GM18909 (cell line): ENCODE measurements around the gene STAT3.
"Not testable (repeated sequence)": the region's sequence is repeated elsewhere in the genome, so short reads cannot be mapped to it uniquely, and the experiment has no call there.

Experiments
- ATAC-seq: cut with Tn5 transposase; IDR thresholded peaks from one replicate; pipeline ENCODE4 v1.9.1; 2021; ENCODE audit warnings: mild to moderate bottlenecking; ENCODE audit not compliant: unreplicated experiment, poor library complexity

STAT3 gene

DNA sequence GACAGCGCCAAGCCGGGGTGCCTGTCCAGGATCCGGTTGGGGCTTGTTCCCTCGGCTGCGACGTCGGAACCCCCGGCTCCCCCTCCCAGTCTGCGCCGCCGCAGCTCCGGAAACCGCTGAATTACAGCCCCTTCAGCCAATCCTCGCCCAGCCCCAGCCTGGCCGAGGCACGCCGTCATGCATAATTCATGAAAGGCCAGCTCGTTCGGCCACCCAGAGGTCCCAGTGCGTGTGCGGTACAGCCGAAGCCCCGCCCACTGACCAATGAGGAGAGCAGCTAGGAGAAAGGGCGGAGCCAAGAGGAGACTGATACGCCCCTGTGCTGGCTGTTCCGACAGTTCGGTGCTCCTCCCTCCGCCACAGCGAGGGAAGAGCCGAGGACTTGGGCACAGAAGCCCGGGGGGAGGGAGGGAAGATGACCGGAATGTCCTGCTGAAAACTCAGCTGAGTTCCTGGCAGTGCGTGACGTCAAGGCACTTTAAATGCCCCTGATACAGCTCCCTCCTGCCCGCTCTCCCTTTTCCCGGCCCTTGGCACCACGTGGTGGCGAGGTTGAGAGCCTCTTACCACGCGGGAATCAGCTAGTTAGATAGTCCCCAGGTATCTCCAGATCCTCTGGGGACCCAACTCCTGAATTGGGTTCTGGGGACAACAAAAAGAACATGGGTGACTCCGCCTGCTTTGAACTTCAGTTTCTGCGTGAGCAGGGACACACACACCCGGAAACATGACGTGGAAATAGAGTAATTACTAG lies at the start of gene STAT3:
STAT3 (minus strand) TSS at position 62 of the 754 bp plus-strand sequence. CDS start 39,926 bp downstream, outside the sequence.
- ATAC-seq = peak; percentile 91

DNA sequence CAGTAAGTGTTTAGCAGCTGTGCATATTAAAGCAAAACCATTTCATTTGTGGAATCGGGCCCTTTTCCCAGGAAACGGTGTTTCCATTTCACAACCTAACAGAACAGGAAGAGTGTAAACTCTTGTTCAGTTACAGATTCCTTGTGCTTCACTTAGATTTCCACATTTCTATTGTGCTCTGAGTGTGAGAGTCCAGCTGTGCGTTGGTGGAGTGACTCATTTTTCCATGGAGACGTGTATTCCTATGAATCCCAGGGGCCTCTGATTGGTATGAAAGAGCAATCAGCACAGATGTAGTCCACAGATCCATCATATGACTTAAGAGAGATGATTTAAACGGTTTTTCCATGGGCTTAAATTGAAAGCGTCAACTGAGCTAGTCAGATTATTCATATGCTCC lies 48.1 kb upstream of the STAT3 start:
- ATAC-seq = no peak

DNA sequence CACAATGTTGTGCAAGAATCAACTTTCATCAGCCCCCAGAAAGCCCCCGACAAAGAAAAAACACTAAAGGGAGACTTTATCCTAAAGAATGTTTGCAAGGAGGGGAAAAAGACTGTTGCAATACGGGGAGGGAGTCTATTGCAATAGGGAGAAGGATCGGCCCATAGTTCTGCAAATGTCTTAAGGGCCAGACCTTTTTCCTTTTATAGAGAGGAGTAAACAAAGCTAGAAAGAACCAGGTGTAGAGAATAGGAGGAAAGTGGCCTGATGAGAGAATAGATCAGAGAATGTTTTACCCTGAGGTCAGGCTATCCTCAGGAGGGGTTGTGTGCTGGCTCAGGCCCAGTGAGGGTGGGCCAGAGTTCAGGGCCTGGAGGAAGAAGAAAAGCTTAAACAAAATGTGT lies 43.5 kb upstream of the STAT3 start:
- ATAC-seq = no peak

DNA sequence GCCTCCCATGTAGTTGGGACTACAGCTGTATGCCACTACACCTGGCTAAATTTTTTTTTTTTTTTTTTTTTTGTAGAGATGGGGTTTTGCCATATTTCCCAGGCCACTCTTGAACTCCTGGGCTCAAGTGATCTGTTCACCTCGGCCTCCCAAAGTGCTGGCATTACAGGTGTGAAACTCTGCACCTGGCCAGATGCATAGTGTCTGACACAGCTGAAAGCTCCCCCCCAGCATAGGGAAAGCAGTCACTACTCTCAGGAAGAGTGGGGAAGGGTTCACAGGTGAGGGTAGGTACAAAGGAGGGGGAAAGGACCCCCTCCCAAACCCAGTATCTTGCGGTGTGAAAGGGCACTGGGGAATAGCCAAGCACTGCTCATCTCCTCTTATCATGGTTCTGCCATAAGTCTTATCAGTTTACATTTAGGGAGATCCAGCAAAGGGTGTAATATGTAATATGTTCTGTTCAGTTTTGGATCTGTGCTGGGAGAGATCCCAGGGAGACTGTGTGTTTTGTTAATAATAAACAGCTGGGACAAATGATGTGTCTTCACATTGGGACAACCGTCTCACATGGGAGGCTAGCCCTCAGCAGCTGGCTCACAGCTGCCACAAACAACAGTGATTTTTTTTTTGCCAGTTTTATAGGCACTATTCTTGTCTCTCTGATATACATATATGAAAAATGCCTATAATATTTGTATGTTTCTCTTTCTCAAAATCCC lies 41.6 kb upstream of the STAT3 start:
- no peak for ATAC-seq

DNA sequence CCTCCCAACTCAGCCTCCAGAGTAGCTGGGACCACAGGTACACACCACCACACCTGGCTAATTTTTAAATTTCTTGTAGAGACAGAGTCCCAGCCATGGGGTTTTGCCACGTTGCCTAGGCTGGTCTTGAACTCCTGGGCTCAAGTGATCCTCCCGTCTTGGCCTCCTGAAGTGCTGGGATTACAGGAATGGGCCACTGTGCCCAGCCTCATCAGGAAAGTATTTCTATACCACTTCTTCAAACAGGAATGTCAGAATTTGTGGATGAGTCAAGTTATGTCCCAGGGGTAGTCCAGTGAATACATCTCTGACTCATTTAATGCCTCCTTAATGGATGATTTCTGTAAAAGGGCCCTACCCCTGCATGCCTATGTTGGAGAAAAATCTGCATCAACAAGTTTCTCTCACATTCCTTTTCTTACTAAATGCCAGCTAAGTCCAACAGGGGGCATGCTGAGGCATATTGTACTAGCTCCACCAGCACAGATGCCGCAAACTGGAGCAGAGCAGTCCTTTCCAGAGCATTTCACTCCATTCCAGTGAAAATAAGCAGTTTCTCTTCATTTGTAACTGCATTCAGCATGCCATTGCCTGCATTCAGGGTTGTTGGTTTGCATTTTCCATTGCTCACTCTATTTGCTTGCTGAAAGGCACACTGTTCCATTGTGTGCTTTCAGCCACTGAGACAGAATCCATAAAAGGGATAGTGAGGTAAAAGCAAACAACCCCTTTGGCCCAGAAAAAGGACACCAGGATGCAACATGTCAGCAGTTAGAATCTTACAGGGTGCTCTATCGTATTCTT lies 40.1 kb upstream of the STAT3 start:
- ATAC-seq = no peak

DNA sequence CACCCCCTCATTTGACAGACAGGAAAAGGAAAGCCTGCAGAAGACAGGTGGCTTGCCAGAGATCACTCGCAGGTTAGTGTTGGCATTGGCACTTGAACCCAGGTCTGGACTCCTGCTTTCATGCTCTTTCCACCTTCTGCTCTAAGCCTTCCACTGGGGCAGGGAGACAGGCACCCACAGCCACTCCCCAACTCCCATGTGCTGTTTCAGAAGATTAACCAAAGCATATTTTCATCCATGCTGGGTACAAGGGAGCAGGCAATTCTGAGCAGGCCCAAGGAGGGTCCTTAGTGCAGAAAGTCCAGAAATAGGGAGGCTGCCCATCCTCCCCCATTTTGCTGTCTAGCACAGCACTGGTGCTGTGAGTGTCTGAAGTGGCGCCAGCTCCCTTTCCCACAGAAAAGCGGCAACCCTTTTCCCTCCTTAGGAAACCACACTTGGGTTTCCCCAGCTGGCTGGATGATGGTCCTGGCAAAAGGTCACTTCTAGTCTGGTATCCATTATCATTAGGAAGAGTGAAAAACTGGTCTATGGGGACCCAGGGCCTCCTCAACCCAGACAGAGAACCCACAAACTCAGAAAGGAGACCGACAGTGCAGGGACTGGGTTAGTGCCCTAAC lies 36.9 kb upstream of the STAT3 start:
- ATAC-seq = no peak

DNA sequence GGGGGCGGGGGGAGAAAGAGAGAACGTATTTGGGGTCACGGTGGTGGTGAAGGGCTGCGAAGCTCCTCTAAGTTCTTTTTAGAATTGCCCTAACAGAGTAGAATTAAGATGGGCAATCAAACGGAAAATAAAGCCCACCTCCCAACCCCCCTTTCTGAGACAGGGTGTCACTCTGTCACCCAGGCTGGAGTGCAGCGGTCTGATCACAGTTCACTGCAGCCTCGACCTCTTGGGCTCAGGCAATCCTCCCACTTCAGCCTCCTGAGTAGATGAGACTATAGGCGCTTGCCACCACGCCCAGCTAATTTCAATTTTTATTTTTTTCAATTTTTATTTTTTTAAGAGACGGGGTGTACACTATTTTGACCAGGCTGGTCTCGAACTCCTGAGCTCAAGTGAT lies 35.5 kb upstream of the STAT3 start:
- ATAC-seq = no peak

DNA sequence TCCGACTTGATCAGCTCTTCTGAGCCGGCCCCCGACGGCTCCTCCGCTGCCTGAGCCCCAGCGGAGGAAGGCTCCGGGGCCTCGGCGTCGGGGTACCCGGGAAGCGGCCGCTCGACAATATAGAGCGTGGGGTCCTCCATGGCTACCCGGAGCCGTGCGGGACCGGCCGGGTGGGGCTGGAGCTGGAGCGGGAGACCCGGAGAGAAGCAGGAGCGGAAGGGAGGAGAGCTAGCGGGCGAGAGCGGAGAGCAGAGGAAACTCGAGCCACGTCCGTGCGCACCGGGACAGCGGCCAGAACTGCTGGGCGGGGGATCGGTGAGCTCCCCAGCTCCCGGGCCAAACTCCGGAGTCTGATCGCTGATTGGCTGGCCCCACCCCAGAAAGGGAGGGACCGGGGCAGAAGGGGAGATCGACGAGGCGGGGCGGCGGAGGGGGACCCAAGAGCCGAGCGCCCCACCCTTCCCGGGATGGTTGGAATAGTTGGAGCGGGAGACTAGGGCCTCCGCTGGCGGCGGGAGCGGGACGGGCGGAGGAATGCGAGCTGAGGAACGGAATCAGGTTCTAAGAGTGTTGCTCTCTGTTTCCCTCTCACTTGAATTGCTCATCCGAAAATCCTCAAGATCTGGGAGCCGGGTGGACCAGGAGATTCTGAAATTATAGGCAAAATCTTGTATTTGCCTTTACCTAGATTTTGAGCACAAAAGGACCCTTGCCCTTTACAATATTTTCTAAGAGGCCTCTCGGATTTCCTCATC lies 34.9 kb upstream of the STAT3 start, which contains the start of gene CAVIN1:
CAVIN1 (minus strand) TSS at position 299 of the 755 bp plus-strand sequence; CDS start at position 140, 159 bp downstream.
- ATAC-seq = no peak

DNA sequence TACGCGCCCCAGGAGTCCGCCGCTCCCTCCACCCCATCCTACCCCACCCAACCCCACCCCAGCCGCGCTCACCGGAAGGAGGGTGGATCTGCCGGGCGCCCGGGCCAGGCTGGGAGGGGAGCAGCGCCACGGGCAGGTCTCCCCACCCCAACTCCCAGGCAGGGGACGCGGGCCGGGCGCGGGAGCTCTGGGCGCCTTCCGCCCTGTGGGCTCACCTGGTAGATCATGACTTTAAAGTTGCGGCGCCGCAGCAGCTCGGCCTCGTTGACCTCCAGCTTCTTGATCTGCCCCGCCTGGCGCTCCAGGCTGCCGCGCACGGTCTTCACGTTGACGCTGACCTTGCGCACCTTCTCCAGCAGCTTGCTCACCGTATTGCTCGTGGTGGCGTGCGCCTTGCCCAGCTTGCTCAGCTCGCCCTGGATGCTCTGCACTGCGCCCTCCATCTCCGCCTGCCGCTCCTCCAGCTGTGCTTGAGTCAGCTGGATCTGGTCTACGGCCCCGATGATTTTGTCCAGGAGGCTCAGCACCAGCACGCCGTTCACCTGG lies 34.2 kb upstream of the STAT3 start:
- no peak for ATAC-seq

DNA sequence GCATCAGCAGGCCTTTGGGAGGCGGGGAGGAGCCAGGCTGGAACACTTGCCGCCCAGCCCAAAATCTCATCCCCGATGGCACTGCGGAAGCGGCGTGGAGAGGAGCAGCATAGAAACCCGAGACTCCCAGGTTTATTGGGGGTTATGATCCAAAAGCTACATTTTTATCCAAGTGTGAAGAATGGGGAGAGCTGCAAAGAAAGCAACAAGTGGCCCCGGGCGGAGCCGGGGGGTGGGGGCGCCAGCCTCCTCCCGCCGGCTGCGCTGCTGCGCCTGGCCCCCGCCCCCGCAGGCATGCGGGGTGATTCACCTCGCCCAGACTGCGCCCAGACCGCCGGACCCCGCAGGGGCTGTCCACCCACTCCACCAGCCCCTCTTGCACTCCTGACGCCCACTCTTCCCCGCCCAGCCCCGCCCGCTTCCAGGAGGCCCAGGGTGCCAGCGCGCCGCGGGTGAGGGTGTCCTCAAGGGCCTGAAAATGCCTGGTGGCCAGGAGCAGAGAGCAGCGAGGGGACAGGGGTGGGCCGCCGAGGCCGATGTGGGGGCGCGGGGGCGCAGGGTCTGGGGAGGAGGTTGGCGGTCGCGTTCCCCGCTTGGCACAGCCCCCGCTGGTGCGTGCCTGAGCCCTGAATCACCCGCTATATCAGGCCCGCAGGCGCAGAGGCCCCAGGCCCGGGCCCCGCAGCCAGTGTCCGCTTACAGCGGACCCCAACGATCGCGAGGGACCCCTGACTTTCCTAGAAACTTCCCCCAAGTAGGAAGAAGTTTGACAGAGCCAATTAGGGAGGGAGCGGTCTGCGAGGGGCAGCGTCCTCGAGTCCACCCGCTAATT lies 33.5 kb upstream of the STAT3 start:
- no peak for ATAC-seq

DNA sequence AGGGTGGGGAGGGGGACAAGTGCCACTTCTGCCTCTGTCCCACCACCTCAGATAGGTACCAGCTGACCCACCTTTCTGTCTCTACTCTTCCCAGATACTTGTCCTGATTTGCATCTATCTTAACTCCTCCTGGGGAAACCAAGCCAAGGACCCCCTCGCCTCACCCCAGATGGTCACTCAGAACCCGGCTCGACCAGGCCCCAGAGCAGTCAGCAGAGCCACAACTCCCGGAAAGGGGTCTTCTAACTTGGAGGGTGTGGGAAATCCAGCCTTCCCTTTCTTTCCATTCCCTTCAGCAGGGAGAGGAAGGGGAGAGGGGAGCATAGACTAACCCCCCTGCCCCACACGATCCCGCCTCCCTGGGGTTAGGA lies 32.9 kb upstream of the STAT3 start:
- no peak for ATAC-seq

DNA sequence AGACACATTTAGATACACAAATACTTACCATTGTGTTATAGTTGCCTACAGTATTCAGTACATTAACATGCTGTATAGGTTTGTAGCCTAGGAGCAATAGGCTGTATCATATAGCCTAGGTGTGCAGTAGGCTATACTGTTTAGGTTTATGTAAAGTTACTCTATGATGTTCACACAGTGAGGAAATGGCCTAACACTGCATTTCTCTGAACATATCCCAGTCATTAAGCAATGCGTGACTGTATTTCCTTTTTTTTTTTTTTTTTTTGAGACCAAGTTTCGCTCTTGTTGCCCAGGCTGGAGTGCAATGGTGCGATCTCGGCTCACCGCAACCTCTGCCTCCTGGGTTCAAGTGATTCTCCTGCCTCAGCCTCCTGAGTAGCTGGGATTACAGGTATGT lies 29.7 kb upstream of the STAT3 start:
- not testable (repeated sequence) for ATAC-seq

DNA sequence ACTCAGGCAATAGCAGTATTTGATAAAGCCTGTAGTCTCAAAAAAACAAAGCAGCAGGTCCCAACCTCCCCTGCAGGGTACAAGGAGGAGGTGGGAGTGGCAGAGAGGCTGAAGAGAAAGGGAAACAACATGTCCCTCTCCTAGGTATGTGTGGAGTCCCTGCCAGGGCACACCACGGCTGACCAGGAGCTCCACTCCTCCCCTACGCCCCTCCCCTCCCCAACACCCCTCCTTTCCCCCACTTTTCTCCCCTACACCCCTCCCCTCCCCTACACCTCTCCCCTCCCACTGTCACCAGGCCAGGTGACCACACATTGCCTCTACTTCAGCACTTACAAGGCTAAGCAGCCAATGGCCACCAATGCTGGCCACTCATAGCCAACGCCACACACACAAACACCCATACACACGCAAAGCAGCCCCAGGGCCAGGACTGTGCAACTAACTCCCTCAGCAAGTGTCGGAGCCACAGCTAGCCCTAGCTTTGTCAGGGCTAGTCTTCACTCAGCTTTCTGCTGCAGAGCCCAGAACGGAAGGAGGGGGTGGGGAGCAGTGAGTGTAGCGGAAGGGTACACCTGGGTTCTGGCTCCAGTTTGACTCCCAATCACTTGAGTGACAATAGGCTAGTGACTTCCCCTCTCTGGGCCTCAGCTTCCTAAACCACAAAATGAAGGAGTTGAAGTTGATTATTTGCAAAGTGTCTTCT lies 26.6 kb upstream of the STAT3 start:
- ATAC-seq = peak; percentile 45

DNA sequence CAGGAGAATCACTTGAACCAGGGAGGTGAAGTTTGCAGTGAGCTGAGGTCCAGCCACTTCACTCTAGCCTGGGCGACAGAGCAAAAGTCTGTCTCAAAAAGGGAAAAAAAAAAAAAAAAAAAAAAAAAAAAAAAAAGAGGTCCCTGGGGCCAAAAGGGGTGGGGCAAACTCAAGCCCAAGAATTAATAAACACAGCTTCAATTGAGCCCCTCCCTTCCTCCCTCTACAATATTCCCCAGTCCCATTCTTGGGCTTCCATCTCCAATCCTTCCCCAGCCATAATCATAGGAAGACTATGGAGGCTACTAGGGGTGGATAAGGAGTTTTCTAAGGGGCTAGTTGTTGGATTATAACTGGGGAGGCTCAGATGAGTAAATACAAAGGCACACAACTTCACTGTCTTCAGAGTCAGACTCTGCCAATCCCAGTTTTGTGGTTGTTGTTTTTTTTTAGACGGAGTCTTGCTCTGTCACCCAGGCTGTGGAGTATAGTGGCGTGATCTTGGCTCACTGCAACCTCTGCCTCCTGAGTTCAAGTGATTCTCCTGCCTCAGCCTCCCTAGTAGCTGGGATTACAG lies 25.3 kb upstream of the STAT3 start:
- no peak for ATAC-seq

DNA sequence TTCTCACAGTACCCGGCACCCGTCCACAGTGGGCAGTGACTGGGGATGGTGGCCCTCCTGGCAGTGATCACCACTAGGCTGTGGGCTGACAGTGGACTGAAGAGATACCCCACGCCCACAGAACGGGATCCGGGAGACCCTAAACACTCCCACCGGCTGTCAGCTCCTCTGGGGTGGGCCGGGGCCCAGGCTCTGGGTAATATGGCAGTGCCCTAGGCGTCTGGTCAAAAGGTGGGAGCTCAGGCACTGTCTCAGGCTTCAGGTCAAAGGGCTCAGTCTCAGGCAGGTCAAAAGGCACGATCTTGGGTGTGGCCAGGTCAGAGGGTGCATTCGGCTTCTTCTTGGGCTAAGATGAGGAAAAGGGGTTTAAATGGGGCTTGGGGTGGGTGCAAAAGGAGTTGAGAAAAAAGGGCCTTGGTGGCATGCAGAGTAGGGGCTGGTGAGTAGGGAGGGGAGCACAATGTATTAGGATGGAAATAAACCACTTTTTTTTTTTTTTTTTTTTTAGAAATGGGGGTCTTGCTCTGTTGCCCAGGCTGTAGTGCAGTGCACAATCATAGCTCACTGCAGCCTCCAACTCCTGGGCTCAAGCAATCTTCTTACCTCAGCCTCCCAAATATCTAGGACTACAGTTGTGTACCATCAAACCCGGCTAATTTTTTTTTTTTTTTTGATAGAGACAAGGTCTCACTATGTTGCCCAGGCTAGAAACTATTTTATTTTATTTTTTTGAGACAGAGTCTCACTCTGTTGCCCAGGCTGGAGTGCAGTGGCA lies 23.9 kb upstream of the STAT3 start:
- no peak for ATAC-seq

DNA sequence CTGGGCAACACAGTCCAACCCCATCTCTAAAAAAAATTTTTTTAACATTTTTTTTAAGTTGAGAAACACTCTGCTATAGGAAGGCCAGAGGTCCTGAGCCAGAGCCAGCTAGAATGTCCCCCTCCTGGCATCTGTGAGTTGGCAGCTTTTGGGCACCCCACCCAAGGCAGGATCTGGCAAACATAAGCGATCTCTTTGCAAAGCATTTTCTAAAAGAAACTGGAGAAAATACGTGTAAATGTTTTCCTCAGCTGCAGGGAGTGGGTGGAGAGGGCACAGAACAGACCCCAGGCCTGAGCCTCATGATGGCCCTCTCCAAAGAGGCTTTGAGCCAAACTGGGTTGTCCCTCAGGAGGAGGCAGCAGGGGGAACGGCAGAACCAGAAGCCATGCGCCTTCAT lies 23.1 kb upstream of the STAT3 start:
- ATAC-seq = no peak

DNA sequence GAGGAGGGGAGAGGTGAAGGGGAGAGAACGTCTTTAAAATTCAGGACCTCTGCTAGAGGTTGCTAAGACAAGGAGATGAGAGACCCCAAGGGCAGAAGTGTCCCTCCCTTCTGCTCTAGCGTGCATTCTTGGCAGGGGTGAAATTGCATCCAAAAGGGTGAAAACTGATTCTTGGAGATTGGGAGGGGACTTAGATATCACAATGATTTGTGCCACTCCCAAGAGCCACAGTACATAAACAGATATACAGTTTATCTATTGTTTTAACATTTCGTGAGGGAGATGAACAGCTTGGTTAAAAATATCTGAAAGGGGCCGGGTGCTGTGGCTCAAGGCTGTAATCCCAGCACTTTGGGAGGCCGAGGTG lies 22.1 kb upstream of the STAT3 start:
- no peak for ATAC-seq
